HEK293 (cell line): ENCODE measurements around the gene FOXP4.

ENCODE experiments used
- BCL11A ChIP-seq: fragments of 450-650 bp; formaldehyde crosslinking; IDR thresholded peaks from 2 replicates; pipeline ENCODE4 v1.5.1; 2016; ENCODE audit warnings: low read depth, missing biosample characterization, missing genetic modification characterization
- CTCF ChIP-seq: fragments of 450-650 bp; formaldehyde crosslinking; IDR thresholded peaks from 2 replicates; pipeline ENCODE4 v1.5.1; 2016; ENCODE audit warnings: missing biosample characterization, missing genetic modification characterization
- PRDM4 ChIP-seq: fragments of 450-650 bp; formaldehyde crosslinking; IDR thresholded peaks from 2 replicates; pipeline ENCODE4 v1.5.1; 2017; ENCODE audit warnings: missing biosample characterization, missing genetic modification characterization
- SP2 ChIP-seq: fragments of 450-650 bp; formaldehyde crosslinking; IDR thresholded peaks from 2 replicates; pipeline ENCODE4 v1.5.1; 2016; ENCODE audit warnings: missing biosample characterization, missing genetic modification characterization
- TCF7L2 ChIP-seq: IDR thresholded peaks from 2 replicates; pipeline ENCODE4 v1.6.1; 2011; ENCODE audit warnings: low read depth, mild to moderate bottlenecking, inconsistent platforms, low read length, moderate library complexity, borderline replicate concordance
- ZBTB10 ChIP-seq: fragments of 450-650 bp; formaldehyde crosslinking; IDR thresholded peaks from 2 replicates; pipeline ENCODE4 v1.5.1; 2016; ENCODE audit warnings: missing biosample characterization, missing genetic modification characterization
- ZNF16 ChIP-seq: fragments of 450-650 bp; formaldehyde crosslinking; IDR thresholded peaks from 2 replicates; pipeline ENCODE4 v1.5.1; 2016; ENCODE audit warnings: low read depth, missing biosample characterization, missing genetic modification characterization
- ZNF175 ChIP-seq: fragments of 450-650 bp; formaldehyde crosslinking; IDR thresholded peaks from 2 replicates; pipeline ENCODE4 v1.5.1; 2016; ENCODE audit warnings: missing biosample characterization, missing genetic modification characterization
- ZNF423 ChIP-seq: fragments of 450-650 bp; formaldehyde crosslinking; IDR thresholded peaks from 2 replicates; pipeline ENCODE4 v1.5.1; 2016; ENCODE audit warnings: missing biosample characterization, missing genetic modification characterization
- ZNF561 ChIP-seq: fragments of 450-650 bp; IDR thresholded peaks from 2 replicates; pipeline ENCODE4 v1.5.1; 2018; ENCODE audit warnings: missing biosample characterization, missing genetic modification characterization, borderline replicate concordance
- ZNF585B ChIP-seq: fragments of 450-650 bp; formaldehyde crosslinking; IDR thresholded peaks from 2 replicates; pipeline ENCODE4 v1.5.1; 2016; ENCODE audit warnings: missing biosample characterization, missing genetic modification characterization

- no peak for TF ChIP-seq PRDM4 (tag by site-specific recombination)
- no peak for TF ChIP-seq ZNF423 (tag by site-specific recombination)
- no peak for TF ChIP-seq ZNF175 (tag by site-specific recombination)
- no peak for TF ChIP-seq ZBTB10
- no peak for TF ChIP-seq CTCF
- TF ChIP-seq ZNF561 = no peak
- TF ChIP-seq TCF7L2 = no peak
- no peak for TF ChIP-seq SP2 (tag by site-specific recombination)
- no peak for TF ChIP-seq ZNF585B (tag by site-specific recombination)
- TF ChIP-seq BCL11A (tag by site-specific recombination) = no peak
- TF ChIP-seq ZNF16 (tag by site-specific recombination) = no peak
Observed at GRCh38 chr6:41519745-41520699, 26.2 kb upstream of the FOXP4 start.
